ENCODE results near the gene KDM6B.

The KDM6B gene, protein sequence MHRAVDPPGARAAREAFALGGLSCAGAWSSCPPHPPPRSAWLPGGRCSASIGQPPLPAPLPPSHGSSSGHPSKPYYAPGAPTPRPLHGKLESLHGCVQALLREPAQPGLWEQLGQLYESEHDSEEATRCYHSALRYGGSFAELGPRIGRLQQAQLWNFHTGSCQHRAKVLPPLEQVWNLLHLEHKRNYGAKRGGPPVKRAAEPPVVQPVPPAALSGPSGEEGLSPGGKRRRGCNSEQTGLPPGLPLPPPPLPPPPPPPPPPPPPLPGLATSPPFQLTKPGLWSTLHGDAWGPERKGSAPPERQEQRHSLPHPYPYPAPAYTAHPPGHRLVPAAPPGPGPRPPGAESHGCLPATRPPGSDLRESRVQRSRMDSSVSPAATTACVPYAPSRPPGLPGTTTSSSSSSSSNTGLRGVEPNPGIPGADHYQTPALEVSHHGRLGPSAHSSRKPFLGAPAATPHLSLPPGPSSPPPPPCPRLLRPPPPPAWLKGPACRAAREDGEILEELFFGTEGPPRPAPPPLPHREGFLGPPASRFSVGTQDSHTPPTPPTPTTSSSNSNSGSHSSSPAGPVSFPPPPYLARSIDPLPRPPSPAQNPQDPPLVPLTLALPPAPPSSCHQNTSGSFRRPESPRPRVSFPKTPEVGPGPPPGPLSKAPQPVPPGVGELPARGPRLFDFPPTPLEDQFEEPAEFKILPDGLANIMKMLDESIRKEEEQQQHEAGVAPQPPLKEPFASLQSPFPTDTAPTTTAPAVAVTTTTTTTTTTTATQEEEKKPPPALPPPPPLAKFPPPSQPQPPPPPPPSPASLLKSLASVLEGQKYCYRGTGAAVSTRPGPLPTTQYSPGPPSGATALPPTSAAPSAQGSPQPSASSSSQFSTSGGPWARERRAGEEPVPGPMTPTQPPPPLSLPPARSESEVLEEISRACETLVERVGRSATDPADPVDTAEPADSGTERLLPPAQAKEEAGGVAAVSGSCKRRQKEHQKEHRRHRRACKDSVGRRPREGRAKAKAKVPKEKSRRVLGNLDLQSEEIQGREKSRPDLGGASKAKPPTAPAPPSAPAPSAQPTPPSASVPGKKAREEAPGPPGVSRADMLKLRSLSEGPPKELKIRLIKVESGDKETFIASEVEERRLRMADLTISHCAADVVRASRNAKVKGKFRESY (N-terminal part only)

DNA sequence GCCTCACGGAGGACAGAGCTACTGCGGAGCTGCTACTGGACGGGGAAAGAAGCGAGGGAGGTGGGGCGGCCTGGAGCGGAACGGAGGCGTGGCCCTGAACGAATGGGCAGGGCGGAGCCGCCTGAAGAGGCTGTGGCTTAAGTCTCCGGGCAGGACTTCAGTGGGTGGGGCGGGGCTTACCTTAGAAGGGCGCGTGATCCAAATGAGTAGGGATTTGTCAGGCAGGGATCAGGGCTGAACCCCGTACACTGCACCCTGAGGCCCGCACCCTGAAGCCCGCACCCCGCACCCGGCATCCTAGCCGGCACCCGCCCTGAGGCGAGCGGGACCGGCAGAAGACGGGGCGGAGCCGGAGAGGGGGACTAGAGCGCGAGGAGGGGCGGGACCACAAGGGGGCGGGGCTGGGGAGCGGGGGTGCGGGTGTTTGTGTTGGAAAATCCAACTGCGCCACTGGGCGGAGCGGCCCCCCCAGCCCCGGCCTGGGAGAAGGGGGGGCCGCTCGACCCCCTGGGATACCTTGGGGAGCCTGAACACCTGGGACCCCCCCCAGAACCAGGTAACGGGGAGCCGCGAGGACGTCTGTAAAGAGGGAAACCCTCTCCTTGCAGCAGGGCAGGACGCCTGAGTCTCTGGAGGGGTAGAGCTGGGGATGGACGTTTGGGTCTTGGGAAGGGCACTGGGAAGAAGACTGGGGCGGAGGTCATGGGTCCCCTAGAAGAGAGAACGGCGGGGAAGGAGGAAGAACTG, at the start of gene KDM6B:
KDM6B (plus strand) TSS at position 423 of the 747 bp plus-strand sequence. CDS start 11,338 bp downstream, outside the sequence.
- DNase-seq (ENCODE audit: low read depth) = peak; percentile 86
- TF ChIP-seq, protein P1, sequence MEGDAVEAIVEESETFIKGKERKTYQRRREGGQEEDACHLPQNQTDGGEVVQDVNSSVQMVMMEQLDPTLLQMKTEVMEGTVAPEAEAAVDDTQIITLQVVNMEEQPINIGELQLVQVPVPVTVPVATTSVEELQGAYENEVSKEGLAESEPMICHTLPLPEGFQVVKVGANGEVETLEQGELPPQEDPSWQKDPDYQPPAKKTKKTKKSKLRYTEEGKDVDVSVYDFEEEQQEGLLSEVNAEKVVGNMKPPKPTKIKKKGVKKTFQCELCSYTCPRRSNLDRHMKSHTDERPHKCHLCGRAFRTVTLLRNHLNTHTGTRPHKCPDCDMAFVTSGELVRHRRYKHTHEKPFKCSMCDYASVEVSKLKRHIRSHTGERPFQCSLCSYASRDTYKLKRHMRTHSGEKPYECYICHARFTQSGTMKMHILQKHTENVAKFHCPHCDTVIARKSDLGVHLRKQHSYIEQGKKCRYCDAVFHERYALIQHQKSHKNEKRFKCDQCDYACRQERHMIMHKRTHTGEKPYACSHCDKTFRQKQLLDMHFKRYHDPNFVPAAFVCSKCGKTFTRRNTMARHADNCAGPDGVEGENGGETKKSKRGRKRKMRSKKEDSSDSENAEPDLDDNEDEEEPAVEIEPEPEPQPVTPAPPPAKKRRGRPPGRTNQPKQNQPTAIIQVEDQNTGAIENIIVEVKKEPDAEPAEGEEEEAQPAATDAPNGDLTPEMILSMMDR (conservative IDR thresholded peaks at IDR 0.05; ENCODE audit: control insufficient read depth, insufficient read depth, low read depth, low read length) = no peak
- H3K4me3 ChIP-seq (ENCODE audit: control insufficient read depth, low read depth, low read length) = peak within 1 kb of the TSS; percentile 71

DNA sequence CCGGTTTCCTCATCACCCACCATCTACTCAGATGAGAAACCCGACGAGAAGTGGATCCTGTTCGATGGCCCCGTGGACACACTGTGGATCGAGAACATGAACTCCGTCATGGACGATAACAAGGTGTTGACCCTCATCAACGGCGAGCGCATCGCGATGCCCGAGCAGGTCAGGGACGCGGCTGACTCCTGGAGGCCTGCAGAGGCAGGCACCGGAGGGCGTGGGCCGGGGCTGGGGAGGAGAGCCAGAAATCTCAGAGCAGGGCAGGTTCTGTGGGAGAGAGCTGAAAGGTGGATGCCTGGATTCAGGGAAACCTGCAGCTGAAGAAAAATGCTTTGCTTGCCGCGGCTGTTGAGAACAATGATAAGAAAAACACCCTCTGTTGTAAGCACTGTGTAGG, 47.2 kb upstream of the KDM6B start:
- no peak overlapping the region for H3K4me3 ChIP-seq (ENCODE audit: control insufficient read depth, low read depth, low read length)
- TF ChIP-seq, protein P1 (conservative IDR thresholded peaks at IDR 0.05; ENCODE audit: control insufficient read depth, insufficient read depth, low read depth, low read length) = no peak
- no peak for DNase-seq (ENCODE audit: low read depth)

DNA sequence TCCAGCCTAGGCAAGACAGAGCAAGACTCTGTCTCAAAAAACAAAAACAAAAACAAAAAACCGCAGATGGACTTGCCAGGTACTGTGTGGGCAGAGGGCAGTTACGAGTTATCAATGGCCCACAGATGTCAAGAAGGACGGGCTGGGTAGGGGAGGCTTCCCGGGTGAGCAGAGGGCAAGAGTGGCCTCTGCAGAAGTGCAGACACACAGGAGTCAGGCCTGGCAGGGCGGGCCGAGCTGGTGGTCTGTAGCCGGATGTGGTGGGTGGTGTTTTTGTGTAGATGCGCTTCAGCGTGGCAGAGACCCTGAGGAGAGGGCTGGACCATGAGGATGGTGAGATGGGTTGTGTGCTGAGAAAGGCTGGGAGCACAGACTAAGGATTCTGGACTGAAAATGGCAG, 44.9 kb upstream of the KDM6B start:
- DNase-seq (ENCODE audit: low read depth) = no peak
- TF ChIP-seq, protein P1 (conservative IDR thresholded peaks at IDR 0.05; ENCODE audit: control insufficient read depth, insufficient read depth, low read depth, low read length) = no peak
- no peak overlapping the region for H3K4me3 ChIP-seq (ENCODE audit: control insufficient read depth, low read depth, low read length)

DNA sequence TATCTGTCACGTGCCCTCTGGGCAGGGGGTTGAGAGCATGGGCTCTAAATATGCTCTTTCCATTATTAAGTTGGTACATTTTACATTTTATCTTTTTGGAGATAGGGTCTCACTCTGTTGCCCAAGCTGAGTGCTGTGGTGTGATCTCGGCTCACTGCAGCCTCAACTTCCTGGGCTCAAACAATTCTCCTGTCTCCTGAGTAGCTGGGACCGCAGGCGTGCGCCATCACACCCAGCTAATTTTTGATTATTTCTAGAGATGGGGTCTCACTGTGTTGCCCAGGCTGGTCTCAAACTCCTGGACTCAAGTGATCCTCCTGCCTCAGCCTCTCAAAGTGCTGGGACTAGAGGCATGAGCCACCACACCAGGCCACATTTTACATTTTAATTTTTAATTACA, 43.9 kb upstream of the KDM6B start:
- TF ChIP-seq, protein P1 (conservative IDR thresholded peaks at IDR 0.05; ENCODE audit: control insufficient read depth, insufficient read depth, low read depth, low read length) = no peak
- DNase-seq (ENCODE audit: low read depth) = no peak
- no peak overlapping the region for H3K4me3 ChIP-seq (ENCODE audit: control insufficient read depth, low read depth, low read length)

- H3K4me3 ChIP-seq (ENCODE audit: control insufficient read depth, low read depth, low read length) = no peak overlapping the region
- no peak for DNase-seq (ENCODE audit: low read depth)
- TF ChIP-seq, protein P1 (conservative IDR thresholded peaks at IDR 0.05; ENCODE audit: control insufficient read depth, insufficient read depth, low read depth, low read length) = no peak
These were observed 41.4 kb upstream of the KDM6B start for GRCh38 chr17:7792611-7793010.

Data from fibroblast of mammary gland (primary cell).